H9 (cell line): ENCODE measurements around the gene GARNL3. TPM values are rescaled to one million over a fixed set of nuclear protein-coding genes. Genes with fewer than 3 reads are reported as not detected.

Experiments used
- DNase-seq: peaks from one replicate; pipeline ENCODE4 v3.0.0-alpha.2; 2017
- H2AFZ ChIP-seq: one replicate; pipeline ENCODE4 v1.6.1; 2013; ENCODE audit warnings: mild to moderate bottlenecking, low read length, control low read depth, moderate library complexity
- H2AK5ac ChIP-seq: 2 replicates; pipeline ENCODE4 v1.6.1; 2013; ENCODE audit warnings: low read length, control low read depth, mixed read lengths; ENCODE audit not compliant: insufficient read length
- H2BK120ac ChIP-seq: one replicate; pipeline ENCODE4 v1.6.1; 2013; ENCODE audit warnings: low read depth, mild to moderate bottlenecking, low read length, control low read depth, inconsistent platforms; ENCODE audit not compliant: poor library complexity, severe bottlenecking
- H2BK12ac ChIP-seq: 2 replicates; pipeline ENCODE4 v1.6.1; 2013; ENCODE audit warnings: low read length, control low read depth, mixed read lengths, low read depth; ENCODE audit not compliant: insufficient read length
- H2BK15ac ChIP-seq: 2 replicates; pipeline ENCODE4 v1.6.1; 2013; ENCODE audit warnings: low read depth, low read length, control low read depth
- H2BK20ac ChIP-seq: one replicate; pipeline ENCODE4 v1.6.1; 2013; ENCODE audit warnings: low read depth, mild to moderate bottlenecking, low read length, control low read depth, inconsistent platforms; ENCODE audit not compliant: poor library complexity, severe bottlenecking
- H2BK5ac ChIP-seq: 2 replicates; pipeline ENCODE4 v1.6.1; 2013; ENCODE audit warnings: low read length, control low read depth, mixed read lengths; ENCODE audit not compliant: insufficient read length
- H3K14ac ChIP-seq: 2 replicates; pipeline ENCODE4 v1.6.1; 2013; ENCODE audit warnings: low read length, control low read depth; ENCODE audit not compliant: insufficient read depth
- H3K18ac ChIP-seq: 2 replicates; pipeline ENCODE4 v1.6.1; 2013; ENCODE audit warnings: low read depth, mild to moderate bottlenecking, mixed read lengths, low read length, control low read depth; ENCODE audit not compliant: insufficient read length
- H3K23ac ChIP-seq: 2 replicates; pipeline ENCODE4 v1.6.1; 2013; ENCODE audit warnings: low read length, control low read depth, mixed read lengths, low read depth; ENCODE audit not compliant: insufficient read length
- H3K23me2 ChIP-seq: 2 replicates; pipeline ENCODE4 v1.6.1; 2013; ENCODE audit warnings: low read depth, mild to moderate bottlenecking, mixed read lengths, low read length, control low read depth; ENCODE audit not compliant: insufficient read length, poor library complexity, severe bottlenecking
- H3K27ac ChIP-seq: 2 replicates; pipeline ENCODE4 v1.5.1; 2013; ENCODE audit warnings: low read length, control low read depth, mixed read lengths, low read depth; ENCODE audit not compliant: insufficient read length
- H3K27me3 ChIP-seq: 2 replicates; pipeline ENCODE4 v1.6.1; 2013; ENCODE audit warnings: low read length, control low read depth, inconsistent platforms; ENCODE audit not compliant: insufficient read depth
- H3K4ac ChIP-seq: 2 replicates; pipeline ENCODE4 v1.6.1; 2013; ENCODE audit warnings: low read depth, mild to moderate bottlenecking, control low read depth, inconsistent platforms, low read length, moderate library complexity
- H3K4me1 ChIP-seq: 2 replicates; pipeline ENCODE4 v1.6.1; 2013; ENCODE audit warnings: low read length, control low read depth, inconsistent platforms; ENCODE audit not compliant: insufficient read depth
- H3K4me2 ChIP-seq: 2 replicates; pipeline ENCODE4 v1.6.1; 2013; ENCODE audit warnings: low read length, control low read depth, mixed read lengths; ENCODE audit not compliant: insufficient read length, insufficient read depth
- H3K56ac ChIP-seq: 2 replicates; pipeline ENCODE4 v1.6.1; 2013; ENCODE audit warnings: low read depth, mild to moderate bottlenecking, mixed read lengths, low read length, control low read depth; ENCODE audit not compliant: insufficient read length
- H3K79me1 ChIP-seq: 2 replicates; pipeline ENCODE4 v1.6.1; 2013; ENCODE audit warnings: low read depth, mild to moderate bottlenecking, moderate library complexity, low read length, control low read depth, inconsistent platforms; ENCODE audit not compliant: insufficient read depth, poor library complexity, severe bottlenecking
- H3K79me2 ChIP-seq: 2 replicates; pipeline ENCODE4 v1.6.1; 2013; ENCODE audit warnings: low read length, control low read depth, inconsistent platforms; ENCODE audit not compliant: insufficient read depth
- H3K9ac ChIP-seq: 2 replicates; pipeline ENCODE4 v1.6.1; 2013; ENCODE audit warnings: low read length, control low read depth, mixed read lengths; ENCODE audit not compliant: insufficient read length; ENCODE audit errors: extremely low read depth
- H3K9me3 ChIP-seq: one replicate; pipeline ENCODE4 v1.6.1; 2013; ENCODE audit warnings: low read depth, low read length, inconsistent platforms; ENCODE audit not compliant: control insufficient read depth
- H3T11ph ChIP-seq: one replicate; pipeline ENCODE4 v1.6.1; 2013; ENCODE audit warnings: mild to moderate bottlenecking, low read length, control low read depth, inconsistent platforms
- H4K20me1 ChIP-seq: one replicate; pipeline ENCODE4 v1.6.1; 2013; ENCODE audit not compliant: control insufficient read depth, insufficient read length, insufficient read depth
- H4K5ac ChIP-seq: 2 replicates; pipeline ENCODE4 v1.6.1; 2013; ENCODE audit warnings: low read depth, mild to moderate bottlenecking, mixed read lengths, low read length, control low read depth; ENCODE audit not compliant: insufficient read length
- H4K8ac ChIP-seq: replicated peaks from 2 replicates; pipeline ENCODE4 v1.6.1; 2013; ENCODE audit warnings: low read length, control low read depth, mixed read lengths, low read depth; ENCODE audit not compliant: insufficient read length
- H4K91ac ChIP-seq: 2 replicates; pipeline ENCODE4 v1.6.1; 2013; ENCODE audit warnings: low read depth, mild to moderate bottlenecking, moderate library complexity, mixed read lengths, low read length, control low read depth; ENCODE audit not compliant: insufficient read length
- H3K27ac Mint-ChIP-seq, 3 experiments: 2 replicates in 2 of 3; 3 replicates in 1 of 3; pipeline ENCODE4 v1.8.0; 2020 to 2021; ENCODE audit warnings: mixed read lengths in 3 of 3, mild to moderate bottlenecking in 1 of 3, moderate library complexity in 1 of 3
- H3K27me3 Mint-ChIP-seq: 2 replicates; pipeline ENCODE4 v1.8.0; 2021; ENCODE audit warnings: low read depth, mild to moderate bottlenecking, moderate library complexity, mixed read lengths
- H3K36me3 Mint-ChIP-seq, 3 experiments: 2 replicates in 2 of 3; 3 replicates in 1 of 3; pipeline ENCODE4 v1.8.0; 2020 to 2021; ENCODE audit warnings: low read depth in 3 of 3, mixed read lengths in 3 of 3; ENCODE audit not compliant: insufficient read depth in 1 of 3
- H3K4me1 Mint-ChIP-seq, 2 experiments: 2 replicates each; pipeline ENCODE4 v1.8.0; 2020; ENCODE audit warnings: mixed read lengths in 2 of 2
- H3K4me3 Mint-ChIP-seq, 2 experiments: 2 replicates in 1 of 2; 3 replicates in 1 of 2; pipeline ENCODE4 v1.8.0; 2020 to 2021; ENCODE audit warnings: mild to moderate bottlenecking in 2 of 2, mixed read lengths in 2 of 2, moderate library complexity in 1 of 2
- H3K9me3 Mint-ChIP-seq, 2 experiments: 2 replicates in 1 of 2; 3 replicates in 1 of 2; pipeline ENCODE4 v1.8.0; 2020; ENCODE audit warnings: mild to moderate bottlenecking in 2 of 2, mixed read lengths in 2 of 2, moderate library complexity in 1 of 2
- CTCF ChIP-seq: fragments of 200-600 bp; sonication (generic); conservative IDR thresholded peaks from 3 replicates; pipeline ENCODE4 v1.8.0; 2021; ENCODE audit warnings: antibody characterized with exemption, mild to moderate bottlenecking
- WGBS: extraction: QIAGEN DNeasy Blood & Tissue Kit; methylation state at CpG from one replicate; pipeline ENCODE4 v1.1.7; 2013; ENCODE audit warnings: missing lambda C conversion rate, low lambda C conversion rate, mixed read lengths; ENCODE audit not compliant: insufficient read length; ENCODE audit errors: extremely low coverage; 5-methylcytosine and 5-hydroxymethylcytosine counted together
- total RNA-seq: library from RNA; stranded (reverse); gene quantifications from 2 replicates; pipeline ENCODE4 v1.2.1, GENCODE V29; 2021

GARNL3 gene
- total RNA-seq, 1 experiment from 2014 or later = 8.7 TPM

GRCh38 chr9:127318651-127319167 lies 54.1 kb downstream of the GARNL3 start:
- Histone ChIP-seq H4K8ac (no peak overlapping the region), H2AK5ac (no peak overlapping the region), H3K27ac (no peak overlapping the region), H3K27me3 (no peaks in the 10 kb centered on the region), H3K79me1 (no peaks in the 10 kb centered on the region), H2BK20ac (no peak overlapping the region), H3K23ac (no peak overlapping the region), H3K56ac (no peak overlapping the region), H2AFZ (no peak overlapping the region), H2BK120ac (no peak overlapping the region), H4K91ac (no peak overlapping the region), H2BK12ac (no peak overlapping the region), H3K14ac (no peak overlapping the region), H4K20me1 (no peaks in the 10 kb centered on the region), H3K4me2 (no peak overlapping the region), H3K4ac (no peak overlapping the region), H3K79me2 (no peaks in the 10 kb centered on the region), H3K18ac (no peak overlapping the region), H3T11ph (no peak overlapping the region), H3K4me1 (no peaks in the 10 kb centered on the region), H2BK15ac (no peak overlapping the region), H3K9ac (no peak overlapping the region), H3K23me2 (no peaks in the 10 kb centered on the region), H2BK5ac (no peak overlapping the region), H4K5ac (no peak overlapping the region), H3K9me3 (no peaks in the 10 kb centered on the region)
- H3K4me1 Mint-ChIP-seq = no peaks in the 10 kb centered on the region
- H3K27me3 Mint-ChIP-seq = no peaks in the 10 kb centered on the region
- no peak overlapping the region for H3K27ac Mint-ChIP-seq
- no peaks in the 10 kb centered on the region for H3K9me3 Mint-ChIP-seq
- DNase-seq = no peak
- WGBS = no CpG with 5 or more reads among the region's 5 CpGs
- H3K36me3 Mint-ChIP-seq = peaks cover 3 to 6% (median 6%) of the 10 kb centered on the region in 3 experiments; a peak in 4 of 7 replicates
- H3K4me3 Mint-ChIP-seq = no peak overlapping the region
- TF ChIP-seq CTCF = no peak
